PC-9 (cell line): ENCODE results near the gene STK24.

ENCODE experiments used
- CTCF ChIP-seq: fragments of 200-600 bp; sonication (generic); conservative IDR thresholded peaks from 2 replicates; pipeline ENCODE4 v1.6.1; 2017; ENCODE audit warnings: mixed run types, antibody characterized with exemption, mild to moderate bottlenecking, moderate library complexity
- EZH2 ChIP-seq: fragments of 200-600 bp; sonication (generic); IDR thresholded peaks from 2 replicates; pipeline ENCODE4 v1.8.0; 2017; ENCODE audit warnings: antibody characterized with exemption, low read depth

GRCh38 chr13:98407575-98407974, 169.3 kb downstream of the STK24 start:
- no peak for TF ChIP-seq CTCF
- no peak for TF ChIP-seq EZH2
